ENCODE data around the gene SMU1.

DNA sequence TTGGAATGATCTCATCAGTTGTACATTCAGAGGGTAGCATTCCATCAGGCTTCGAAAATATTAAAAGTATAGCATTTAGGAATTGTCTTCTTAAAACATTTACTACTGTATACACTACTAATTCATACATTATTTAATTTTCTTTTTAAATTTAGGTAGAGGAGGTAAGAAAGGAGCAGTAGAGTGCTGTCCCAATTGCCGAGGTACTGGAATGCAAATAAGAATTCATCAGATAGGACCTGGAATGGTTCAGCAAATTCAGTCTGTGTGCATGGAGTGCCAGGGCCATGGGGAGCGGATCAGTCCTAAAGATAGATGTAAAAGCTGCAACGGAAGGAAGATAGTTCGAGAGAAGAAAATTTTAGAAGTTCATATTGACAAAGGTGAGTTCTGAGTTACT is 46.2 kb downstream of the SMU1 start:
- TF ChIP-seq, protein P1, sequence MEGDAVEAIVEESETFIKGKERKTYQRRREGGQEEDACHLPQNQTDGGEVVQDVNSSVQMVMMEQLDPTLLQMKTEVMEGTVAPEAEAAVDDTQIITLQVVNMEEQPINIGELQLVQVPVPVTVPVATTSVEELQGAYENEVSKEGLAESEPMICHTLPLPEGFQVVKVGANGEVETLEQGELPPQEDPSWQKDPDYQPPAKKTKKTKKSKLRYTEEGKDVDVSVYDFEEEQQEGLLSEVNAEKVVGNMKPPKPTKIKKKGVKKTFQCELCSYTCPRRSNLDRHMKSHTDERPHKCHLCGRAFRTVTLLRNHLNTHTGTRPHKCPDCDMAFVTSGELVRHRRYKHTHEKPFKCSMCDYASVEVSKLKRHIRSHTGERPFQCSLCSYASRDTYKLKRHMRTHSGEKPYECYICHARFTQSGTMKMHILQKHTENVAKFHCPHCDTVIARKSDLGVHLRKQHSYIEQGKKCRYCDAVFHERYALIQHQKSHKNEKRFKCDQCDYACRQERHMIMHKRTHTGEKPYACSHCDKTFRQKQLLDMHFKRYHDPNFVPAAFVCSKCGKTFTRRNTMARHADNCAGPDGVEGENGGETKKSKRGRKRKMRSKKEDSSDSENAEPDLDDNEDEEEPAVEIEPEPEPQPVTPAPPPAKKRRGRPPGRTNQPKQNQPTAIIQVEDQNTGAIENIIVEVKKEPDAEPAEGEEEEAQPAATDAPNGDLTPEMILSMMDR (conservative IDR thresholded peaks at IDR 0.05; ENCODE audit: low read length), result no peak
- no peak for TF ChIP-seq EZH2phosphoT487 (IDR thresholded peaks at IDR 0.05; ENCODE audit: borderline replicate concordance, low read depth, low read length)

All from OCI-LY7 (cell line).